ENCODE data around the gene ADAMTS12. TPM values are rescaled to one million over a fixed set of nuclear protein-coding genes. Genes with fewer than 3 reads are reported as not detected.

ADAMTS12 gene
- total and polyA plus RNA-seq, 10 of the 15 experiments (the other 5 are each of a cell fraction or from before 2014, with no cell fraction given) = 0.11 to 35.8 (median 20.7) TPM

DNA sequence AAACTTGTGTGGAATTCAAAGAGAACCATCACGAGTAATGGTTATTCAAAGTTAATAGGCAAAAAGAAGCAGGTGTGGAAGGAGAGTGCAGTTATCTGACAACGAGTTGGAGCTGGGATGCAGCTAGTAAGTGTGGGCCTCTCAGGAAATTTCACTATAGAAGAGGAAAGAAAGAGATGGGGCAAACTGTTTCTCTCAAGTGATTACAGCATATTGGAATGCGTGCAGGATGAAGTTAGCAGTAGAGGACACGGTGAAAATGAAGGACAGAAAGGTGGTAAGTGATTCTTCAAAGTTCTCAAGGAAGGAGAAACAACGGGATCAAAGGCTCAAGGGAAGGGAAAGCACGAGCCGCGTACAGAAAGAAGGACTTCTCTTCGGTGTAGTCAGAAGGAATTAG lies 84.0 kb downstream of the ADAMTS12 start:
- Histone ChIP-seq H3K9ac (ENCODE audit: control insufficient read depth, insufficient read depth, low read length) (no peak overlapping the region), H3K27me3 (replicated peaks in 1 of 2; ENCODE audit: control insufficient read depth in 2 of 2, insufficient read depth in 2 of 2, low read length in 1 of 2) (no peaks in the 10 kb centered on the region), H3K4me2 (ENCODE audit: control insufficient read depth, insufficient read depth) (no peak overlapping the region), H3K27ac (ENCODE audit: control insufficient read depth, insufficient read depth) (no peak overlapping the region), H3K79me2 (ENCODE audit: control insufficient read depth, insufficient read depth, low read length) (no peaks in the 10 kb centered on the region), H2AFZ (ENCODE audit: control insufficient read depth, low read depth, low read length) (no peak overlapping the region), H4K20me1 (ENCODE audit: control insufficient read depth, insufficient read depth) (no peaks in the 10 kb centered on the region), H3K4me3 (no peak overlapping the region), H3K9me3 (replicated peaks; ENCODE audit: control insufficient read depth, insufficient read depth, low read length) (no peaks in the 10 kb centered on the region; the same call in 2 of the 3 replicates), H3K4me1 (ENCODE audit: control insufficient read depth, insufficient read depth, low read length) (no peaks in the 10 kb centered on the region; the same call in 1 of the 2 replicates), H3K36me3 (ENCODE audit: control insufficient read depth in 2 of 2, insufficient read depth in 2 of 2, low read length in 1 of 2) (peaks cover 0 to 1% of the 10 kb centered on the region in 2 experiments; a peak in 1 of 4 replicates)
- in situ Hi-C loops (cut with MboI) = no loop called here
- intact Hi-C loops (cut with micrococcal nuclease; ENCODE audit: unreplicated experiment) = no loop called here
- ATAC-seq (no peak), DNase-seq (ENCODE audit: low read depth, low spot score) (no peak), FAIRE-seq (no peak)
- TF ChIP-seq ZBTB33 (IDR thresholded peaks at IDR 0.05) (no peak), NFXL1 (IDR thresholded peaks at IDR 0.05; ENCODE audit: borderline replicate concordance) (no peak), SUPT20H (IDR thresholded peaks at IDR 0.05; ENCODE audit: borderline replicate concordance, control insufficient read depth, low read depth, low read length) (no peak), USF2 (IDR thresholded peaks at IDR 0.05; ENCODE audit: borderline replicate concordance, low read depth, low read length) (no peak), TAF1 (IDR thresholded peaks at IDR 0.05; ENCODE audit: borderline replicate concordance, low read depth, low read length) (no peak), RAD51 (IDR thresholded peaks at IDR 0.05) (no peak), ZZZ3 (IDR thresholded peaks at IDR 0.05; ENCODE audit: control insufficient read depth, insufficient read length, low read depth) (no peak), SMC3 (IDR thresholded peaks at IDR 0.05; ENCODE audit: borderline replicate concordance, low read length) (no peak), PAX5 (IDR thresholded peaks at IDR 0.05; ENCODE audit: borderline replicate concordance, low read depth, low read length) (no peak), NR2F1 (conservative IDR thresholded peaks at IDR 0.05) (no peak), IKZF1 (conservative IDR thresholded peaks at IDR 0.05) (no peak), SMAD1 (IDR thresholded peaks at IDR 0.05; ENCODE audit: low read depth, partially characterized antibody) (no peak), TCF12 (IDR thresholded peaks at IDR 0.05; ENCODE audit: low read depth, low read length) (no peak), NFIC (IDR thresholded peaks at IDR 0.05; ENCODE audit: low read depth, low read length) (no peak), ETV6 (conservative IDR thresholded peaks at IDR 0.05 in 1 of 2, IDR thresholded peaks at IDR 0.05 in 1 of 2; ENCODE audit: borderline replicate concordance in 1 of 2, low read depth in 1 of 2) (no peak), POLR2AphosphoS2 (IDR thresholded peaks at IDR 0.05; ENCODE audit: low read depth, low read length) (no peak), RUNX3 (IDR thresholded peaks at IDR 0.05; ENCODE audit: low read length) (no peak), BHLHE40 (IDR thresholded peaks at IDR 0.05; ENCODE audit: borderline replicate concordance in 1 of 2, low read depth in 2 of 2, low read length in 1 of 2) (no peak), MTA3 (IDR thresholded peaks at IDR 0.05; ENCODE audit: borderline replicate concordance, low read length) (no peak)
- TF ChIP-seq, protein P1, sequence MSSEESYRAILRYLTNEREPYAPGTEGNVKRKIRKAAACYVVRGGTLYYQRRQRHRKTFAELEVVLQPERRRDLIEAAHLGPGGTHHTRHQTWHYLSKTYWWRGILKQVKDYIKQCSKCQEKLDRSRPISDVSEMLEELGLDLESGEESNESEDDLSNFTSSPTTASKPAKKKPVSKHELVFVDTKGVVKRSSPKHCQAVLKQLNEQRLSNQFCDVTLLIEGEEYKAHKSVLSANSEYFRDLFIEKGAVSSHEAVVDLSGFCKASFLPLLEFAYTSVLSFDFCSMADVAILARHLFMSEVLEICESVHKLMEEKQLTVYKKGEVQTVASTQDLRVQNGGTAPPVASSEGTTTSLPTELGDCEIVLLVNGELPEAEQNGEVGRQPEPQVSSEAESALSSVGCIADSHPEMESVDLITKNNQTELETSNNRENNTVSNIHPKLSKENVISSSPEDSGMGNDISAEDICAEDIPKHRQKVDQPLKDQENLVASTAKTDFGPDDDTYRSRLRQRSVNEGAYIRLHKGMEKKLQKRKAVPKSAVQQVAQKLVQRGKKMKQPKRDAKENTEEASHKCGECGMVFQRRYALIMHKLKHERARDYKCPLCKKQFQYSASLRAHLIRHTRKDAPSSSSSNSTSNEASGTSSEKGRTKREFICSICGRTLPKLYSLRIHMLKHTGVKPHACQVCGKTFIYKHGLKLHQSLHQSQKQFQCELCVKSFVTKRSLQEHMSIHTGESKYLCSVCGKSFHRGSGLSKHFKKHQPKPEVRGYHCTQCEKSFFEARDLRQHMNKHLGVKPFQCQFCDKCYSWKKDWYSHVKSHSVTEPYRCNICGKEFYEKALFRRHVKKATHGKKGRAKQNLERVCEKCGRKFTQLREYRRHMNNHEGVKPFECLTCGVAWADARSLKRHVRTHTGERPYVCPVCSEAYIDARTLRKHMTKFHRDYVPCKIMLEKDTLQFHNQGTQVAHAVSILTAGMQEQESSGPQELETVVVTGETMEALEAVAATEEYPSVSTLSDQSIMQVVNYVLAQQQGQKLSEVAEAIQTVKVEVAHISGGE (CRISPR knock-in tag; IDR thresholded peaks at IDR 0.05) = no peak
- ChIA-PET RAD21 (ENCODE audit: unreplicated experiment) (no interaction called here), CTCF (no interaction called here), SMC1A (ENCODE audit: uncharacterized antibody, unreplicated experiment) (no interaction called here), POLR2A (interaction anchor here (0.6 kb wide), 1 partner anchor 984 kb away, joined by 3 read pairs; no protein-coding TSS in a partner anchor)
- 58% methylated on average over 9 of the region's 9 CpGs for WGBS (ENCODE audit: insufficient coverage, insufficient replicate concordance, low lambda C conversion rate, missing lambda C conversion rate)
- BruUV-seq (replicated peaks) = no TSS peak
